ENCODE measurements around the gene PMVK.

GRCh38 chr1:154940651-154941194 lies 4.2 kb upstream of the PMVK start:
- no peak for TF ChIP-seq CTCF (IDR thresholded peaks at IDR 0.05)
- no peak for TF ChIP-seq POLR2A (IDR thresholded peaks at IDR 0.05)
